ENCODE results near the gene SULF2.

Gene SULF2

GRCh38 chr20:47760686-47761481 is 24.4 kb downstream of the SULF2 start:
- no peak for DNase-seq

GRCh38 chr20:47758517-47759450 is 26.5 kb downstream of the SULF2 start:
- DNase-seq, result no peak

GRCh38 chr20:47757145-47758035 is 27.9 kb downstream of the SULF2 start:
- no peak for DNase-seq

GRCh38 chr20:47754946-47755652 is 30.2 kb downstream of the SULF2 start:
- no peak for DNase-seq

GRCh38 chr20:47754388-47754715 is 30.9 kb downstream of the SULF2 start:
- DNase-seq, result no peak

GRCh38 chr20:47753576-47754387 is 31.5 kb downstream of the SULF2 start:
- DNase-seq, result no peak

- no peak for DNase-seq
Observed at GRCh38 chr20:47751449-47751848, 33.8 kb downstream of the SULF2 start.

GRCh38 chr20:47749339-47749738 is 35.9 kb downstream of the SULF2 start:
- DNase-seq, result no peak

- DNase-seq, result no peak
Observed at GRCh38 chr20:47748823-47749222, 36.5 kb downstream of the SULF2 start.

GRCh38 chr20:47748069-47748468 is 37.2 kb downstream of the SULF2 start:
- no peak for DNase-seq

GRCh38 chr20:47747669-47748031 is 37.6 kb downstream of the SULF2 start:
- DNase-seq, result no peak

GRCh38 chr20:47744803-47745202 is 40.5 kb downstream of the SULF2 start:
- DNase-seq, result no peak

- no peak for DNase-seq
Observed at GRCh38 chr20:47743671-47744070, 41.6 kb downstream of the SULF2 start.

- DNase-seq, result no peak
Observed at GRCh38 chr20:47741669-47742608, 43.3 kb downstream of the SULF2 start.

GRCh38 chr20:47740862-47741184 is 44.5 kb downstream of the SULF2 start:
- DNase-seq, result no peak

- no peak for DNase-seq
Observed at GRCh38 chr20:47740121-47740861, 45.0 kb downstream of the SULF2 start.

GRCh38 chr20:47737923-47738322 is 47.4 kb downstream of the SULF2 start:
- DNase-seq, result no peak

GRCh38 chr20:47736570-47737152 is 48.6 kb downstream of the SULF2 start:
- DNase-seq, result no peak
